Measurements from ENCODE around the gene CLTA.

DNA sequence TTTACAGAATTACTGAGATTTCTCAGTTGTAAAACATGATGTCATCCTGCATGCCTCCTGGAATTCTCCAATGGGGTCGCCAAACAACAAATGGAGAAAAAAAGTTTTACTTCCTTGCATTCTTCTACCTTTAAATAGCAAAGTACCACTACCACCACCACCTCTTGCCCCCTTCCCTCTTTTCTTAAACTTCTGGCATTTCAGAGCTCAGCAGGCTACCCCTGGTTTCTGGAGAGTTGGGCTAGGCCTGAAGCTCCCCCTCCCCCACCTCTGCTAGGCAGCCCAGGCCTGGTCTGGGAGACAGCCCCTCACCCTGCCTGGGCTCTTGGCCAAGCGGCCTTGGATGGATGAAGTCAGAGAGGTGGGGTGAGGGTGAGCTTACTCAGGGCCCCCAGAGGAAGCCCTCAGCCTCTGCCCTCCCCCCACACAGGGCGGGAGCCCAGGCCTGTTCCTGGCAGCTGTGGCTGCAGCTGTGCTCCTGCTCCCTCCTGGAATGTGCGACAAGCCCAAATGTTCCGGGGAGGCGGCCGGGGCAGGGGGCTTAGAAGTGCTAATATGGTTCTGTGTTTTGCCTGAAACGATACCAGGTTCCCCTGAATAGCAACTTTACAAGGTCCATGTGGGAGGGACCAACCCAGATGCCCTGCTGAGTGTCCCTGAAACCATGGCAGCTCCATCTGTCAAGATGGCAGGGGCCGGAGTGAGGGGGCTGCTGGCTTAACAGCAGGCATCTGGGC lies 27.5 kb upstream of the CLTA start:
- no peak for TF ChIP-seq POLR2A (IDR thresholded peaks at IDR 0.05)
- TF ChIP-seq, protein P1, sequence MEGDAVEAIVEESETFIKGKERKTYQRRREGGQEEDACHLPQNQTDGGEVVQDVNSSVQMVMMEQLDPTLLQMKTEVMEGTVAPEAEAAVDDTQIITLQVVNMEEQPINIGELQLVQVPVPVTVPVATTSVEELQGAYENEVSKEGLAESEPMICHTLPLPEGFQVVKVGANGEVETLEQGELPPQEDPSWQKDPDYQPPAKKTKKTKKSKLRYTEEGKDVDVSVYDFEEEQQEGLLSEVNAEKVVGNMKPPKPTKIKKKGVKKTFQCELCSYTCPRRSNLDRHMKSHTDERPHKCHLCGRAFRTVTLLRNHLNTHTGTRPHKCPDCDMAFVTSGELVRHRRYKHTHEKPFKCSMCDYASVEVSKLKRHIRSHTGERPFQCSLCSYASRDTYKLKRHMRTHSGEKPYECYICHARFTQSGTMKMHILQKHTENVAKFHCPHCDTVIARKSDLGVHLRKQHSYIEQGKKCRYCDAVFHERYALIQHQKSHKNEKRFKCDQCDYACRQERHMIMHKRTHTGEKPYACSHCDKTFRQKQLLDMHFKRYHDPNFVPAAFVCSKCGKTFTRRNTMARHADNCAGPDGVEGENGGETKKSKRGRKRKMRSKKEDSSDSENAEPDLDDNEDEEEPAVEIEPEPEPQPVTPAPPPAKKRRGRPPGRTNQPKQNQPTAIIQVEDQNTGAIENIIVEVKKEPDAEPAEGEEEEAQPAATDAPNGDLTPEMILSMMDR (IDR thresholded peaks at IDR 0.05) = no peak
- TF ChIP-seq POLR2AphosphoS5 (IDR thresholded peaks at IDR 0.05) = no peak

Data from prostate gland (tissue), 2 donors.